ENCODE measurements around the gene TICAM2.

The TICAM2 gene

GRCh38 chr5:115584501-115584900 lies 17.8 kb downstream of the TICAM2 start:
- H3K4me1 ChIP-seq (ENCODE audit: control insufficient read depth, insufficient read depth, low read length): no peaks in the 10 kb centered on the region
- TF ChIP-seq ZFHX2 (tag by site-specific recombination; conservative IDR thresholded peaks at IDR 0.05) (no peak), ZNF133 (tag by site-specific recombination; IDR thresholded peaks at IDR 0.05) (no peak), SCRT2 (tag by site-specific recombination; IDR thresholded peaks at IDR 0.05) (no peak), KLF8 (tag by site-specific recombination; IDR thresholded peaks at IDR 0.05) (no peak), ZNF610 (tag by site-specific recombination; IDR thresholded peaks at IDR 0.05; ENCODE audit: borderline replicate concordance) (no peak), ZIC2 (tag by site-specific recombination; IDR thresholded peaks at IDR 0.05) (no peak), ZBTB11 (tag by site-specific recombination; conservative IDR thresholded peaks at IDR 0.05; ENCODE audit: low read depth) (no peak), ZNF140 (tag by site-specific recombination; IDR thresholded peaks at IDR 0.05) (no peak), ZNF266 (tag by site-specific recombination; IDR thresholded peaks at IDR 0.05; ENCODE audit: low read depth) (no peak), ZNF350 (tag by site-specific recombination; IDR thresholded peaks at IDR 0.05) (no peak), ZSCAN18 (tag by site-specific recombination; IDR thresholded peaks at IDR 0.05) (no peak), ZNF202 (tag by site-specific recombination; IDR thresholded peaks at IDR 0.05; ENCODE audit: borderline replicate concordance) (no peak), ZNF792 (tag by site-specific recombination; IDR thresholded peaks at IDR 0.05) (no peak)
- CTCF ChIA-PET: interaction anchor here (1.2 to 2.2 kb wide), 2 partner anchors 10 to 274 kb away, joined by 5 to 11 read pairs; no protein-coding TSS in a partner anchor
- POLR2A ChIA-PET: no interaction called here
- H3K9me3 ChIP-seq (ENCODE audit: control insufficient read depth, insufficient read depth, low read depth, low read length): no peaks in the 10 kb centered on the region
- no peak overlapping the region for H3K4me3 ChIP-seq (ENCODE audit: low read depth, low read length)
- no peak overlapping the region for H3K27ac ChIP-seq (ENCODE audit: extremely low read depth, low read depth, low read length)
- H3K36me3 ChIP-seq (ENCODE audit: control insufficient read depth in 2 of 2, insufficient read depth in 1 of 2, low read length in 2 of 2): no peaks in the 10 kb centered on the region

- H3K9me3 ChIP-seq (ENCODE audit: control insufficient read depth, insufficient read depth, low read depth, low read length): no peaks in the 10 kb centered on the region
Measured at GRCh38 chr5:115583474-115583873, 18.8 kb downstream of the TICAM2 start.

More at GRCh38 chr5:115583474-115583873, 18.8 kb downstream of the TICAM2 start:
- POLR2A ChIA-PET: no interaction called here
- no peaks in the 10 kb centered on the region for H3K4me1 ChIP-seq (ENCODE audit: control insufficient read depth, insufficient read depth, low read length)
- CTCF ChIA-PET: interaction anchor here (1.1 to 2.2 kb wide), 2 partner anchors 9 to 274 kb away, joined by 4 to 11 read pairs; no protein-coding TSS in a partner anchor
- no peaks in the 10 kb centered on the region for H3K36me3 ChIP-seq (ENCODE audit: control insufficient read depth in 2 of 2, insufficient read depth in 1 of 2, low read length in 2 of 2)
- TF ChIP-seq ZNF302 (tag by site-specific recombination; IDR thresholded peaks at IDR 0.05; ENCODE audit: low read depth) (no peak), ZNF777 (tag by site-specific recombination; IDR thresholded peaks at IDR 0.05; ENCODE audit: borderline replicate concordance) (no peak), ZNF521 (tag by site-specific recombination; IDR thresholded peaks at IDR 0.05) (no peak), SETDB1 (IDR thresholded peaks at IDR 0.05; ENCODE audit: insufficient read length, low read length) (no peak), ZNF639 (tag by site-specific recombination; IDR thresholded peaks at IDR 0.05) (no peak), ZNF664 (tag by site-specific recombination; IDR thresholded peaks at IDR 0.05) (no peak), ZNF610 (tag by site-specific recombination; IDR thresholded peaks at IDR 0.05; ENCODE audit: borderline replicate concordance) (no peak), ZNF311 (tag by site-specific recombination; IDR thresholded peaks at IDR 0.05; ENCODE audit: borderline replicate concordance) (no peak), ZNF280C (tag by site-specific recombination; IDR thresholded peaks at IDR 0.05) (no peak)
- no peak overlapping the region for H3K4me3 ChIP-seq (ENCODE audit: low read depth, low read length)
- H3K27ac ChIP-seq (ENCODE audit: extremely low read depth, low read depth, low read length): no peak overlapping the region

Measured in HEK293 (cell line).